Raji (cell line): ENCODE data around the gene AQP9.

Experiments
- POLR2A ChIP-seq: IDR thresholded peaks from 2 replicates; pipeline ENCODE4 v1.6.1; 2011; ENCODE audit warnings: low read depth, low read length, control low read depth; ENCODE audit not compliant: insufficient read depth

The AQP9 gene

DNA sequence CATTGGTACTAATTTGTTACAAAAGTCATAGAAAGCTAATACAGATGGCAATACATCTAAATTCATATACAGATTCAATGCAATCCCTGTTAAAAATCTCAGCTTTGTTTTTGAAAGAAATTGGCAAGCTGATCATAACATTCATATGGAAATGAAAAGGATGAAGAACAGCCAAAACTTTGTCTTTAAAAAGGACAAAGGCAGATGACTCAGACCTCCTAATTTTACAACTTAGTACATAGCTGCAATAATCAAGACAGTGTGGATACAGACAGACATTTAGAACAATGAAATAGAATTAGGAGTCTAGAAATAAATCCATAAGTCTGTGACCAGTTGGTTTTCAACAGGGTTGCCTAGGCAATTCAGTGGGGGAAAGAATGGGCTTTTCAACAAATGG lies 63.3 kb downstream of the AQP9 start:
- no peak for TF ChIP-seq POLR2A

DNA sequence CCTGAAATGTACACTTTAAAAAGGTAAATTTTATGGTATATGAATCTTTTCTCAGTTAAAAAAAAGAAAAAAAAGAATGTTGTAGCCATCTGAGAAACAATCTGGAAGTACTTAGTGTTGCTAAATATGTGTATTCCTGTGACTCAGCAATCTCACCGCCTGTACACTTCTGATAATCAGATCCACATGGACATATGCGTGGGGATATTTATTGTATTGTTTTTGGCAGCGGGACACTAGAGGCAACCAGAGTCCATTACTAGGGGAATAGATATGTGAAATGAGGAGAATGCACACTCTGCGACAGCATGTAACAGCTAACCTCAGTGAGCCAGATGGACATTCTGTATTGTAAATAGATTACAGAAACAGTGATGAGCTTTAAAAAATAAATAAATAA lies 65.4 kb downstream of the AQP9 start:
- TF ChIP-seq POLR2A = no peak

DNA sequence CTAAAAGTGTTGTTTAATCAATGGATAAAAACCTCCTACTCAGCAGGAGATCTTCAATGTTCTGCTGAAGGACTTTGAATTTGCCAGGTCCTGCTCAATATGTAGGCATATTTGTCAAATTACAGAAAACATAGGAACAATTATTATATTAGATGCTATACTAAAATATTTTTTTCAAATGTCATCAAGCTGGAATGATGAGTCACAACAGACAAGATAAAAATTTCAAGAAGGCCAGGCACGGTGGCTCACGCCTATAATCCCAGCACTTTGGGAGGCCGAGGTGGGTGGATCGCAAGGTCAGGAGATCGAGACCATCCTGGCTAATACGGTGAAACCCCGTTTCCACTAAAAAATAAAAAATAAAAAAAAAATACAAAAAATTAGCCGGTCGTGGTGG lies 68.0 kb downstream of the AQP9 start:
- no peak for TF ChIP-seq POLR2A

DNA sequence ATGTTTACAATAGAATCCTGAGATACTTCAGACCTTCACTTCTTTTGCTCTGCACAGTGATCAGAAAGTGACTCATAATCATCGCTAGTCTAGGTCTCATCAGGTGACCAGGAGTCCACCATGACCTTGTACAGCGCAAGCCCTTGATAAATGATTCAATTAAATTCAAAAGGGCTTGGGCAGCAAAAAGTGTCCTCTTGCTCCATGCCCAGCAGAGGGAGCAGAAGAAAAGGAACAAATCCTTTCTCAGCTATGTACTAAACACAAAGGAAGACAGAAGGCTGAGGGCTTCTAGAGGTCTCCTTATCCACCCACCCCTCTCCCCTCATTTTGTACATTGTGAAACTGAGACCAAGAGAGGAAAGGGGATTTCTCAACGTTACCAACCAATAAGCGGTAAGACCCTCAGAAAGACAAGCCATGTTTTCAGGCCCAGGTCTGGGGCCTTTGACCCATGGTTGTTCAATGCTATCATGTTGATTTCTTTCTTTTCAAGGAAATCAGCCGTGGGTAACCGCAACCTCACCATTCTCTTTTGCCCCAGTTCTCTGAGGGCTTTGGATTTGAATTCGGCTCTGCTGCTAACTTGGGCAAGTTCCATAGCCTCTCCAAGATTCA lies 74.8 kb downstream of the AQP9 start:
- no peak for TF ChIP-seq POLR2A

DNA sequence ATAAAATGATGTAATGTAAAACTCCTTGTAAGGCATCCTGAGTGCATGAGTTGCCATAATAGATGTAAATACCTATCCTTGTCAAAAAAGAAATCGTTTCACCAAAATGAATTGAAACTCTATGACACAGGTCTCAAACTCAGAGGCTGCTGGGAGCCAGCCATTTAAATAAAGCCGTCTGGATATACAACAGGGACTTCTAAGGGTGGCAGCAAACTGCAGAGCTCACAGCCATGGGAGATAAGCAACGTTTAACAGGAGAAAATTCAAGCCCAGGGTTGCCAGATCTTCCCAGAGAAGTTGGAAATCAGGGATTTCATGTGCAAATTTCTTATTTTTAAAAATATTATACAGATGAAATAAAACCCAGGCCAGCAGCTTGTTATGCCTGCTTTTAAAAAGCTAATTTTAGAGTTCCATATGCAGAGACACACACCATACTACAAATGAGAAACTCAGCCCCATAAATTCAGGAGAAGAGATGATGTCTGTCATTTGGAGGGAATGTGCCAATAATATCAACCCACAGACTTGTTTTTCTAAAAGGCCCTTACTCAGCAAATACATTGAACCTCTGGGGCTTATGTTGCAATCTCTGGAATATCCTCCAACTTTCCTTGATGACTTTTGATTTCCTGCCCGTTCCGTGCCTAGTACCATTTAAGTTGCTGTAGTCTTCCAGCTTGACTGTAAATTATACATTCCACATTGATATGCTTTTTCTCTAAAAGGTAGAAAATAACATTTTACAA lies 75.6 kb downstream of the AQP9 start:
- TF ChIP-seq POLR2A = no peak

DNA sequence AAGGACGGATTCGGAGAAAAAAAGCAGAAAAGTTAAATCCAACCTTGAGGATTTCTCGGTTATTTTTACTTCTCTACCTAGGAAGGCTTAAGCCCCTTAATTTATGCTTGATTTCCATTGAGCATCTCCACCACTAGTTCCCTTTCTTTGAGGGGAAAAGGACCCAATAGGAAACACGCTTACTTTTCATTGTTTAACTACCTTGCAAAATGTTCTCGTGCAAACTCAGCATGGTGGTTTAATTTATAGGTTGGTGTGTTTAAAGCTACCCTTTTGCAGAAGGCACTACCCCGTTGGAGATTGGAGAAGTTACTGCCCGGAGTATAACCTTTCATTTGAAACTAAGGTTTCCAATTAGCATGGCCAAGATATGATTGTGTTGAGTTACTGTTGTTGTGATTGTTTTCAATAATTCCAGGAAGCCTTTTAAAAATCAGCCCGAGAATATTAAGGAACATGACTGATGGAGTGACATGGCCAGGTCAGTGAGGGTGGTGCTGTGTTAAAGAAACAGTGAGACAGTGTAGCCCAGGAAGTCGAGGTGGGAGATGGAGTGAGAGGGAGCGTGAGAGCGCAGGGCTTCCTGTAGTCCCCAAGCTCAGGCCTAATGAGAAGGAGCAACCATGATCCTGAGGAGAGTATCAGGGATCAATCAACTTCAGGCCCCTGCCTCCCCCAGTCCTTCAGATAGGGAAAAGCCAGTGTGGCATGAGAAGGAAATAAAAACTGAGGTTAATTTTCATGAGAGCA lies 76.6 kb downstream of the AQP9 start:
- TF ChIP-seq POLR2A = no peak

DNA sequence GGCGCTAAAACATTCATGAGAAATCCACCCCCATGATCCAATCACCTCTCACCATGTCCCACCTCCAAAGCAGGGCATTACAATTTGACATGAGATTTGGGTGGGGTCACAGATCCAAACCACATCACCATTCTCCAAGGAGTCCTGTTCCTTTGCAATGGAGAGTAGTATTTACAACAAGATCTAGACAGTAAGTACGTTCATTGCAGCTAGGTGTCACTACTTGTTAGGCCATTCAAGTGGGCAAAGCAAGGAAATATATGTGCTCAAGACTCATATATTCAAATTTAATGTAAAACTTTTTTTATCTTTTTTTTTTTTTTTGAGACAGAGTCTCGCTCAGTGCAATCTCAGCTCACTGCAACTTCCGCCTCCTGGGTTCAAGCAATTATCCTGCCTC lies 79.3 kb downstream of the AQP9 start:
- TF ChIP-seq POLR2A = no peak

DNA sequence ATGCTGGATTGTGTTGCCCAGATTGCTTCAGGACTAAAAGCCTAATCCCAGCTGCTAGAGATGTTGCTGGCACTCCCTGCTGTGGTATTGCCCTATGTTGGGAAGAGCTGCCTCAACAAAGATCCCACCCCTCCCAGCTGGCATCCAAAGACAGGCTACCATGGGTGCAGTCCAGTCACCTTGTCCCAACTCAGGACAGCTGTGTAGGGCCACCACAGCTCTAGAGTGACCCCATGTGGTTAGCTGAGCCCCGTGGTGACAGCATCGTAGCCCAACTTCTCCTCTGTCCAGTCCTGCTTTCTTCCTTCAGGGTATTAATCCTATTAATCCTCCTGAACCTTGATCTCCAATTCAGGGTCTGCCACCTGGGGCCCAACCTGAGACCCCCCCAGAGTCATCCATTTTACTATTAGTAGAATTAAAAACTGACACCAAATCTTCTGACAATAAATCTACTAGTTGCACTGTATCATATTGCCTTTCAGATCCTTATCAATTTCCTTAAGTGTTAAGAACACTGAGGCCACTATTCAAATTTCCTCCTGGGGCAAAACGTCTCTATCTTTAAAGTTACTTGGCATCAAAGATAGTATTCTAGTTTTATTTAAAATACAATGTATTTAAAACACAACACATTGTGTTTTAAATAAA lies 83.5 kb downstream of the AQP9 start:
- no peak for TF ChIP-seq POLR2A

DNA sequence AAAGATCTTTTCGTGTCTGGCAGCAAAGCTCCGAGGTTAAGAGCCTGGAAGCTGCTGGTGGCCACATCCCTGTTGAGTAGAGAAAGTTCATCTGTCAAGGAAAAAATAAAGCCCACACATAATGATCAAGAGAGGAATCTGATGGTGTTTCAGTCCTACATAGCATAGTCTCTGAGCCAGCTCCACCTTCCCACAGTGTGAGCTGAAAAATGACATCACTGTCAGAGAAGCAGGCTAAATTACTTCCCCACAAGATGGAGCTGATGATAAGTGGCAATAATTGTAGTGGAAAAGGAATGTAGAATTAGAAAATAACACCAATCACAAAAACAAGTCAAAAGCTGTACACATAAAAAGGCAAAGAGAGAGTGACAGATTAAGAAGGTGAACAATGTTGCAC lies 84.5 kb downstream of the AQP9 start:
- TF ChIP-seq POLR2A = no peak

DNA sequence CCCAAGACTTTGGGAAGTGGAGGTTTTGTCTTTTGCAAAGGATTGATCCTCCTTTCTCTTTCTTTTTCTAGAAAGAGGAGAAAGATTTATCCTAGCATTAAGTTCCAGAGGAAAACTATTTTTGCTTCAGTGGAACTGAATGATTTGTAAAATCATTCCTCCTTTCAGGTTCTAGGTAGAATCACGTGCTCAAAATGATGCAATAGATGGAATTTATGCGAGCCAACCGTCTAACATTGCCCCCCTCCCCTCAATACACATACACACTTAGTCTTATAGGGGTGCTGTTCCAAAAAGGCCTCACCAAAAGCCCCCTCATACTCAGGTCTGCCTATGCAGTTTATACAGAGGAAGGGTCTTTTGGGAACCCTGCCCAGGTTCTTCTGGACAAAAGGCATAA lies 85.3 kb downstream of the AQP9 start:
- TF ChIP-seq POLR2A = no peak

DNA sequence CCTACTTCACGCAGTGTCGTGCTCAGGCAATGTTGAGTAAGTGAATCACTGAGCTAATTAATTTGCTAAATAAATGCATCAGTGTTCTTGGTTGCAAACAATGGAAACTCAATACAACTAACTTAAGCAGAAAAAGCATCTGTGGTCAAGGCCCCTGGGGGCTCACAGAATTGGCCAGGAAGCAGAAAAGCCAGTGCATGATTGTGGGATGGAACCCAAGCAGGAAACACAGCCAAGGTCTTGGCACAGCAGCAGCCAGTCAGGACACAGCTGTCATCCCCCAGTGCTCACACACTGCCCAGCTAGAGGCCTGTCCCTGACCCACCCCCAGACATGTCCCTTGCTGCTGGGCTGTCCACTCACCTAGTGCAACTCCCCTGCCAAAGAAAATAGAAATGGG lies 85.9 kb downstream of the AQP9 start:
- TF ChIP-seq POLR2A = no peak

DNA sequence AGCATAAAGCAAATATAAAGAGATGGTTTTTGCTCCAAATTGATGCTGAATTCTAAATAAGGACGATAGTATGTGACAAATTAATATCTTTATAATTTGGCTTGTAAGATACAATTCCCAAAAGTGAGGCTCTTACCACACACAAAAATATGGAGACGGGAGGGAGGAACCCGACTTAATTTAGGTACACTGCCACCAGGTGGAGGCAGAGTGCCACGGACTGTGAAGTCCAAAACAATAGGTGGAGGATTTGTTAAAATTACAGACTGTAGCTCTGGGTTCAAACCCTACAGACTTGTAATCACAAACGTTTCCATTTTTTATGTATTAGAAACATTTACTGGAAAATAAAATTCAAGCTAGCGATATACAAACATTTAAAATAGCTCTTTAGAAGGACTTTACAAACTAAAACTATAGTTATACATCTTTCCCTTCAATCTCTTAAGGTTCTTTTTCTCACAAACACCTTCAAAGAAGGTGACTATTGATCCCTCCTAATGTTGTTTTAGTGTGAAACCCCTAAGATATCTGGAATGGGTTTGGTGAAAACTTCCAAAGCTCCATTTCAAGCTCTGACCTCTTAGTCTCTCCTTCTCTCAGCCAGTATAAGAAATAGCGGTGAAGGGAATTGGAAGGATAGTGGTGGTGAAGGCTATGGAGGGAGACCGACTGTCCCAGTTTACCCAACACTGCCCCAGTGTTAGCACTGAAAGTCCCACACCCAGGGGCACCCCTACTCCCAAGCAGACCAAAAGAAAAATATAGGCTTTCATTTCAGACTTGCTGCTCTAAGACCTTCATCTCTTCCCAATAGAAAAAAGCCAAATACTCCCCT lies 89.7 kb downstream of the AQP9 start:
- TF ChIP-seq POLR2A = no peak

DNA sequence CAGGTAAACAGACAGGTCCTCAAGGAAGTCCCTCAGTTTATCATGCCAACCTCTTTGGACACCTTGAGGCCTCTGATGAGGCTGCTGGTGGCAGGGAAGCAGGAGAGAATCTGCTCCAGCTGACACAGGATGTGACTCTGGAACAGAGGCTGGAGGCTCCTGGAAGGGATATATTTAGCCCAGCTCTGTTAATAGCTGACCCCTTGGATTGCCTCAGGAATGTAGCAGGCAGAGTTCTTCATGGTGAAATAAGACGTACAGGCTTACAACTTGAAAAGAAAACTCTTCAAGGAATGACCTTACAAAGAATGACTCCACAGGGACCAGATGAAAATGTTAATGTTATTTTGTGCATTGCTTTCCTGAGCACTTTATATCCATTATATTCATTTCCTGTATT lies 90.5 kb downstream of the AQP9 start:
- TF ChIP-seq POLR2A = no peak

DNA sequence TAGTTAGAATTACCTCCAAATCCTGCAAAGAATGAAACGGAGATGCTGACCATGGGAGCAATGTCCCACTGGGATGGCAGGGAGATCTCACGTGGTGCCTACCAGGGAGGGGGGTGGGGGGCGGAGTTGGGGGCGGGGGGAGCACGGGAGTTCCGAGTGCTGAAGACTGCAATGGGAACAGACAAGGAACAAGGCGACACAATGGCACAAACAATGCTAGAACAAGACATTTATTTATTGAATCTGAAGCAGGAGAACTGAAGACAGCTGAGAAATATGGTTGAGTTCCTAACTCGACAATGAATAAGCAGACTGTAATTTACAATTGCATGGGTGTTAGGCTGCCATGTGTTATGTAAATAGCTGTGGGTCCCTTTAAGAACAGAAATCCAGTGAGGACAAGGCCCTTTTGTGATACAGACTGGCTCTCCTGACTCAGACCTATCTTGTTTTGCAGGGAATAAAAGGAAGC lies 91.2 kb downstream of the AQP9 start:
- TF ChIP-seq POLR2A = no peak
